Body of pancreas (tissue), 4 donors: ENCODE results near the gene SMIM28.

Experiments
- POLR2A ChIP-seq, 3 donors: fragments of 450-650 bp; IDR thresholded peaks; one replicate each; pipeline ENCODE4 v1.6.1; 2016; ENCODE audit warnings: antibody characterized with exemption in 3 of 3, mild to moderate bottlenecking in 2 of 3
- TF ChIP-seq, protein P1 (sequence below), 7 experiments: fragments of 450-650 bp in 4 of 7; fragments of 200-600 bp in 3 of 7; sonication (generic) in 3 of 7; IDR thresholded peaks; one replicate each; pipeline ENCODE4 v1.5.1; 2016 to 2019; ENCODE audit warnings: antibody characterized with exemption in 7 of 7

DNA sequence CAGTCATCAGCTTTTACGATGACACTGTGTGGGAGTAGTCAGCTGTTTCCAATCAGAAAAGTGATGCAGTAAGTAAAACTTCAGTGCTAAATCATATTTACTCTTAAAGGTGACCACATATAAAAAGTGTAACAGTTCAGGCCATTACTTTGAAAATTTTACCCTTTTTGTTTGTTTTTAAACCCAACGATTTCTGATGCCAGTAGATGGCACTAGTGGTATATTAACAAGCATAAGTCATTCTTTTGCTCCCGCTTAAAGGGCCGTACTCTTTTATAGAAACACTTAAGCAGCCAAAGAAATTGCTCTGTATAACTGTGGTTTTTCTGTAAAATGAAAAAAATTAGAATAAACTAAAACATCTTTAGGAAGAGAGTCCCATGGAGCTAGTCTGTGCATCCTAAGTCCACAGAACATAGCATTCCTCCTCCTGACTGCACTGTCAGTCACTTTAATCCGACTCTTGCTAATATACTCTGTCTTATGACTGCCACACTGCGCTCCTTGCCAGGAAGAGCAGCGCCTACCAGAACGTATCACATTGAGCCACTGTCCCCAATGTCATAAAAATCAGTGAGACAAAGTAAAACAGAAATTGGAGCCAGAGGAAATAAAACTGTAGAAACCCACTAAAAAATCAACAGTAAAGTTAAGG is 51.4 kb downstream of the SMIM28 start:
- TF ChIP-seq, protein P1, sequence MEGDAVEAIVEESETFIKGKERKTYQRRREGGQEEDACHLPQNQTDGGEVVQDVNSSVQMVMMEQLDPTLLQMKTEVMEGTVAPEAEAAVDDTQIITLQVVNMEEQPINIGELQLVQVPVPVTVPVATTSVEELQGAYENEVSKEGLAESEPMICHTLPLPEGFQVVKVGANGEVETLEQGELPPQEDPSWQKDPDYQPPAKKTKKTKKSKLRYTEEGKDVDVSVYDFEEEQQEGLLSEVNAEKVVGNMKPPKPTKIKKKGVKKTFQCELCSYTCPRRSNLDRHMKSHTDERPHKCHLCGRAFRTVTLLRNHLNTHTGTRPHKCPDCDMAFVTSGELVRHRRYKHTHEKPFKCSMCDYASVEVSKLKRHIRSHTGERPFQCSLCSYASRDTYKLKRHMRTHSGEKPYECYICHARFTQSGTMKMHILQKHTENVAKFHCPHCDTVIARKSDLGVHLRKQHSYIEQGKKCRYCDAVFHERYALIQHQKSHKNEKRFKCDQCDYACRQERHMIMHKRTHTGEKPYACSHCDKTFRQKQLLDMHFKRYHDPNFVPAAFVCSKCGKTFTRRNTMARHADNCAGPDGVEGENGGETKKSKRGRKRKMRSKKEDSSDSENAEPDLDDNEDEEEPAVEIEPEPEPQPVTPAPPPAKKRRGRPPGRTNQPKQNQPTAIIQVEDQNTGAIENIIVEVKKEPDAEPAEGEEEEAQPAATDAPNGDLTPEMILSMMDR (IDR thresholded peaks at IDR 0.05), result peak; percentile 18 to 82 (median 70)
- no peak for TF ChIP-seq POLR2A (IDR thresholded peaks at IDR 0.05)
